ENCODE data around the gene SDC1.

SDC1 gene

DNA sequence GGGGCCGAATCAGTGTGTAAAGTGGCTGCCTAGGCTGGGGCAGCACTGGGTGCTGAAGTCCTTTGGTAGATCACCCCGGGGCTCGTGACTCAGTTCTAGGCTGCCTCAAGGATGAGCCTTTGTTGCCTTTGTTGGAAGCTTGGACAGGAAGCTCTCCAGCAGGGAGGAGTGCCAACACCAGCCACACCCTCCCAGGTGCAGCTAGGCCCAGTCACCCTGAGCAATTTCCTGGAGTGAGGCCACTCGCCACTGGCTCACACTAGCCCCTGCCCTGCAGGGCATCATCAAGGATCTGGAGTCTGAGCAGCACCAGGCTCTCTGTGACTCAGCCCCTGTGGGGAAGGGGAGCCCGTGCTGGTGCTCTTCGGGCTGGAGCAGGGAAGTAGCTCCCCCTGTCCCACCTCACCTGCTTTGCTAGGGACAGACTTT lies 6.7 kb upstream of the SDC1 start:
- no peaks in the 10 kb centered on the region for H3K4me1 ChIP-seq
- H3K27ac ChIP-seq, result no peak overlapping the region
- H3K27me3 ChIP-seq, result peaks cover 0 to 48% of the 10 kb centered on the region in 2 donors
- intact Hi-C loops (cut with DNase I; ENCODE audit: low total_unique reads), result no loop called here
- no peak overlapping the region for H3K4me3 ChIP-seq
- H3K9me3 ChIP-seq, result no peaks in the 10 kb centered on the region
- TF ChIP-seq, protein P1, sequence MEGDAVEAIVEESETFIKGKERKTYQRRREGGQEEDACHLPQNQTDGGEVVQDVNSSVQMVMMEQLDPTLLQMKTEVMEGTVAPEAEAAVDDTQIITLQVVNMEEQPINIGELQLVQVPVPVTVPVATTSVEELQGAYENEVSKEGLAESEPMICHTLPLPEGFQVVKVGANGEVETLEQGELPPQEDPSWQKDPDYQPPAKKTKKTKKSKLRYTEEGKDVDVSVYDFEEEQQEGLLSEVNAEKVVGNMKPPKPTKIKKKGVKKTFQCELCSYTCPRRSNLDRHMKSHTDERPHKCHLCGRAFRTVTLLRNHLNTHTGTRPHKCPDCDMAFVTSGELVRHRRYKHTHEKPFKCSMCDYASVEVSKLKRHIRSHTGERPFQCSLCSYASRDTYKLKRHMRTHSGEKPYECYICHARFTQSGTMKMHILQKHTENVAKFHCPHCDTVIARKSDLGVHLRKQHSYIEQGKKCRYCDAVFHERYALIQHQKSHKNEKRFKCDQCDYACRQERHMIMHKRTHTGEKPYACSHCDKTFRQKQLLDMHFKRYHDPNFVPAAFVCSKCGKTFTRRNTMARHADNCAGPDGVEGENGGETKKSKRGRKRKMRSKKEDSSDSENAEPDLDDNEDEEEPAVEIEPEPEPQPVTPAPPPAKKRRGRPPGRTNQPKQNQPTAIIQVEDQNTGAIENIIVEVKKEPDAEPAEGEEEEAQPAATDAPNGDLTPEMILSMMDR (IDR thresholded peaks at IDR 0.05), result no peak
- H3K36me3 ChIP-seq, result no peaks in the 10 kb centered on the region
- DNase-seq, result peak in 1 of 2 donors; percentile 43

DNA sequence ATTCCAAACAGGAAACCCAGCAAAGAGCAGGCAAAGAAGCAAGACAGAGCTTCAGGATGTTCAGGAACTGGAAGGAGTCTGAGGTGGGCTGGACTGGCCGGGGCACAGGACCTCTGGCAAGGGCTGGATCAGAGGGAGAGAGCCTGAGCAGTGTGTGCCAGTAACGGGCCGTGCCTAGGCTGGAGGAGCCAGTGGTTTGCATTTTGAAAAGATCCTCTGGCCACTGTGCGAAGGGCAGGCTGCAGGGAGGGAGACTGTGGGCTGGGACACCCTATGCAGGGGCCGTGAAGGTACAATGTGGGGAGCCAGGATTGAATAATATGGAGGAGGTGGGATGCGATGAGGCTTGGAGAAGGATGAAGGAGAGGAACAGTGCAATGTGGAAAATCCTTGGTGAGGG lies 6.2 kb upstream of the SDC1 start:
- no peaks in the 10 kb centered on the region for H3K9me3 ChIP-seq
- H3K27ac ChIP-seq, result no peak overlapping the region
- H3K27me3 ChIP-seq, result peaks cover 0 to 52% of the 10 kb centered on the region in 2 donors
- H3K4me1 ChIP-seq, result no peaks in the 10 kb centered on the region
- TF ChIP-seq, protein P1 (IDR thresholded peaks at IDR 0.05), result no peak
- H3K4me3 ChIP-seq, result no peak overlapping the region
- intact Hi-C loops (cut with DNase I; ENCODE audit: low total_unique reads), result no loop called here
- peak in 1 of 2 donors; percentile 62 for DNase-seq
- H3K36me3 ChIP-seq, result no peaks in the 10 kb centered on the region

DNA sequence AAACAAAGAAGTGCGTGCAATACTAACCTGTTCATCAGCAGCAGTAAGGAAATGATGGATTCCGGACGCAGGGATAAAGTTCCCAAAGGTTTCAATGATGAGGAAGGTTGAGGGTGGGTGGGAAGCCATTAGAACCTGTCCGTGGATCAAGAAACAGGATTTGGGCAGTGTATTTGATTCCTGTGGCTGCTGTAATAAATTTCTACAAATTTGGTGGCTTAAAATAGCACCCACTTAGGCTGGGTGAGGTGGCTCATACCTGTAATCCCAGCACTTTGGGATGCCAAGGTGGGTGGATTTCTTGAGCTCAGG lies 5.1 kb upstream of the SDC1 start:
- H3K36me3 ChIP-seq, result no peaks in the 10 kb centered on the region
- TF ChIP-seq, protein P1 (IDR thresholded peaks at IDR 0.05), result no peak
- intact Hi-C loops (cut with DNase I; ENCODE audit: low total_unique reads), result no loop called here
- H3K9me3 ChIP-seq, result no peaks in the 10 kb centered on the region
- H3K4me3 ChIP-seq, result no peak overlapping the region
- no peak overlapping the region for H3K27ac ChIP-seq
- DNase-seq, result no peak
- H3K27me3 ChIP-seq, result peaks cover 0 to 51% of the 10 kb centered on the region in 2 donors
- peaks cover 0 to 9% (median 7%) of the 10 kb centered on the region in 4 donors for H3K4me1 ChIP-seq

DNA sequence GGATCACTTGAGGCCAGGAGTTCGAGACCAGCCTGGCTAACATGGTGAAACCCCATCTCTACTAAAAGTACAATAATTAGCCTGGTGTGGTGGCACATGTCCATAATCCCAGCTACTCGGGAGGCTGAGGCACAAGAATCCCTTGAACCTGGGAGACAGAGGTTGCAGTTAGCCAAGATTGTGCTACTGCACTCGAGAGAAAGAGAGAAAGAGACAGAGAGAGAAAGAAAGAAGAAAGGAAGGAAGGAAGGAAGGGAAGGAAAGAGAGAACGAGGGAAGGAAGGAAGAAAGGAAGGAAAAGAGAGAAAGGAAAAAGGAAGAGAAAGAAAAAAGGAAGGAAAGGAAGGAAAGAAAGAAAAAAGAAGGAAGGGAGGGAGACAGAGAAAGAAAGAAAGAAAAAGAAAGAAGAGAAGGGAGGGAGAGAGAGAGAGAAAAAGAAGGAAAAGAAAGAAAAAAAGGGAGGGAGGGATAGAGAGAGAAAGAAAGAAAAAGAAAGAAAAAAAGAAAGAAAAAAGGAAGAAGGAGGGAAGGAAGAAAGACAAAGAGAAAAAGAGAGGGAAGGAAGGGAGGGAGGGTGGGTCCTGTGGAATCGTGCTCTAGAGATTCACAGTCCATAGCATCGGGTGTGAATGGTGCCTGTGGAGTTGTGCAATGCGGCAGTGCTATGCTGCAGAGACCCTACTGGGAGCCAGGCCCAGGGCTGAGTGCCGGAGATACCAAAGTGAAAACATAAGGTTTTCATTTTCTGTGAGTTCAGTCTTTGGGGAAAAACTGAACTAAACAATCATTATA lies 4.6 kb upstream of the SDC1 start:
- Histone ChIP-seq H3K36me3 (no peaks in the 10 kb centered on the region), H3K27ac (no peak overlapping the region), H3K9me3 (no peaks in the 10 kb centered on the region), H3K4me1 (peaks cover 0 to 15% (median 12%) of the 10 kb centered on the region in 4 donors), H3K27me3 (peaks cover 0 to 51% of the 10 kb centered on the region in 2 donors), H3K4me3 (no peak overlapping the region)
- TF ChIP-seq, protein P1 (IDR thresholded peaks at IDR 0.05), result no peak
- peak in 1 of 2 donors; percentile 17 for DNase-seq
- intact Hi-C loops (cut with DNase I; ENCODE audit: low total_unique reads), result loop anchor here (10.0 kb wide), 1 partner anchor 95 kb away; no protein-coding TSS in a partner anchor

DNA sequence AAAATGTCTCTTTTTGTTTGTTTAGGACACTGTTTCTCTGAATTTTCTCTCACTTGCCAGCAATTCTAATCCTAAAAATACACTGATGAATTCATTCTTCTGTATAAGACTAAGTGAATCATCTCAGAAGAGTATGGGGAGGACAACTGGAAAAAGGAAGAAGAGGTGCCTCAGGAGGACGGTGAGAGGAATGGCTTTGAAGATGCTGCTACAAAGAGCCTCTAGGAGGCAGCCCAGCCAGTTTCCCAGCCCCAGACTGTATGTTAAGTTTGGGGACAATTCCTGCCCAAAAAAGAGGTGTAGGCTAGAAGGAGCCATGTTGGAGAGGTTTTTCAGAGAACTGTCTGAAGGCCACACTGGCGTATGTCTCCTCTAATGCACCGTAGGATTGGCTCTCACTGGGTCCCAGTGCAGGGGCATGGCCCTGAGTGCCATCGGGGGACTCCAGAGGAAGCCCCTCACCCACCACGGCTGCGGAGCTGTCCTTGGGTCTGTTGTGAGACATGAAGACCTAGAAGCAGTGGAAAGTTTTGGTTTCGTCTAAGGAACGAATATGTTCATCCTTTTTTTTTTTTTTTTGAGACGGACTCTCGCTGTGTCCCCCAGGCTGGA lies 3.1 kb upstream of the SDC1 start:
- peak in 1 of 2 donors; percentile 34 for DNase-seq
- Histone ChIP-seq H3K4me3 (no peak overlapping the region), H3K36me3 (no peaks in the 10 kb centered on the region), H3K9me3 (no peaks in the 10 kb centered on the region), H3K27ac (no peak overlapping the region), H3K27me3 (peaks cover 0 to 57% of the 10 kb centered on the region in 2 donors), H3K4me1 (peaks cover 0 to 29% (median 23%) of the 10 kb centered on the region in 4 donors)
- intact Hi-C loops (cut with DNase I; ENCODE audit: low total_unique reads), result loop anchor here (10.0 kb wide), 1 partner anchor 93 kb away; no protein-coding TSS in a partner anchor
- TF ChIP-seq, protein P1 (IDR thresholded peaks at IDR 0.05), result no peak

Measured in tibial artery (tissue), 4 donors.